H1 (cell line): ENCODE measurements around the gene SCIMP. TPM values are rescaled to one million over a fixed set of nuclear protein-coding genes. Genes with fewer than 3 reads are reported as not detected.
"Not testable (repeated sequence)": the region's sequence is repeated elsewhere in the genome, so short reads cannot be mapped to it uniquely, and the experiment has no call there.

Source experiments
- CTCF ChIA-PET: fragments of 300-600 bp; sonication (Branson Sonifier 250); formaldehyde crosslinking; loops from one replicate; lab custom pipeline; 2021; ENCODE audit not compliant: partially characterized antibody; lab: Charles Lee
- POLR2A ChIA-PET: fragments of 300-600 bp; sonication (Branson Sonifier 250); formaldehyde crosslinking; loops from one replicate; lab custom pipeline; 2021; ENCODE audit warnings: inconsistent platforms; ENCODE audit not compliant: partially characterized antibody; lab: Charles Lee
- DNase-seq, 2 experiments: peaks; one replicate each; pipeline versions ENCODE4 v3.0.0 to v3.0.0-alpha.2; 2010 to 2022; ENCODE audit warnings: low spot score in 2 of 2, low read depth in 1 of 2, mixed read lengths in 1 of 2
- FAIRE-seq: peaks from 2 replicates; lab custom pipeline; 2011; peaks lifted over from hg19 to GRCh38; lab: Jason Lieb, UNC
- H2AFZ ChIP-seq: 2 replicates; pipeline ENCODE4 v1.8.1; 2012; ENCODE audit warnings: low read length, inconsistent platforms
- H2AK5ac ChIP-seq: 2 replicates; pipeline ENCODE4 v1.6.1; 2013; ENCODE audit warnings: low read depth, low read length
- H2BK120ac ChIP-seq: replicated peaks from 2 replicates; pipeline ENCODE3; 2013; ENCODE audit warnings: low read depth, low read length, inconsistent platforms
- H2BK12ac ChIP-seq: 2 replicates; pipeline ENCODE4 v1.6.1; 2013; ENCODE audit warnings: low read depth, low read length
- H2BK15ac ChIP-seq: 2 replicates; pipeline ENCODE4 v1.6.1; 2013; ENCODE audit warnings: low read length
- H2BK20ac ChIP-seq: 2 replicates; pipeline ENCODE4 v1.6.1; 2013; ENCODE audit warnings: low read length
- H2BK5ac ChIP-seq: 2 replicates; pipeline ENCODE4 v1.6.1; 2013; ENCODE audit warnings: low read depth, low read length
- H3K14ac ChIP-seq: 2 replicates; pipeline ENCODE4 v1.6.1; 2013; ENCODE audit warnings: inconsistent platforms; ENCODE audit not compliant: insufficient read length
- H3K18ac ChIP-seq: 2 replicates; pipeline ENCODE4 v1.6.1; 2013; ENCODE audit warnings: low read length; ENCODE audit errors: extremely low read depth
- H3K23ac ChIP-seq: 2 replicates; pipeline ENCODE4 v1.6.1; 2013; ENCODE audit warnings: inconsistent platforms; ENCODE audit not compliant: insufficient read length
- H3K23me2 ChIP-seq: 2 replicates; pipeline ENCODE4 v1.6.1; 2013; ENCODE audit warnings: low read depth, low read length
- H3K27ac ChIP-seq: 2 replicates; pipeline ENCODE4 v1.6.1; 2011; ENCODE audit warnings: low read depth, low read length, inconsistent platforms
- H3K27me3 ChIP-seq, 4 experiments: replicated peaks in 1 of 4; 1 replicate in 1 of 4; 2 replicates in 3 of 4; pipeline versions ENCODE4 v1.6.1 to v1.8.1; 2011 to 2013; ENCODE audit warnings: low read length in 3 of 4, mild to moderate bottlenecking in 3 of 4, inconsistent platforms in 2 of 4, mixed read lengths in 2 of 4, moderate library complexity in 1 of 4; ENCODE audit not compliant: control insufficient read depth in 3 of 4, insufficient read depth in 3 of 4; ENCODE audit errors: extremely low read depth in 1 of 4
- H3K36me3 ChIP-seq, 4 experiments: 2 replicates each; pipeline versions ENCODE4 v1.6.1 to v1.8.1; 2011 to 2013; ENCODE audit warnings: mild to moderate bottlenecking in 4 of 4, low read length in 3 of 4, moderate library complexity in 2 of 4, control low read depth in 1 of 4, inconsistent platforms in 1 of 4; ENCODE audit not compliant: insufficient read depth in 4 of 4, control insufficient read depth in 2 of 4
- H3K4ac ChIP-seq: replicated peaks from 2 replicates; pipeline ENCODE3; 2013; ENCODE audit warnings: low read length, low read depth, mixed read lengths, inconsistent platforms; ENCODE audit not compliant: insufficient read length
- H3K4me1 ChIP-seq, 4 experiments: replicated peaks in 1 of 4; 1 replicate in 1 of 4; 2 replicates in 3 of 4; pipeline versions ENCODE4 v1.6.1 to v1.8.1; 2011 to 2013; ENCODE audit warnings: low read length in 3 of 4, inconsistent platforms in 2 of 4, mixed read lengths in 1 of 4; ENCODE audit not compliant: insufficient read depth in 4 of 4, control insufficient read depth in 3 of 4
- H3K4me2 ChIP-seq, 2 experiments: 2 replicates each; pipeline versions ENCODE4 v1.6.1 to v1.8.1; 2011 to 2013; ENCODE audit warnings: low read depth in 2 of 2, low read length in 2 of 2, control low read depth in 1 of 2, inconsistent platforms in 1 of 2, mild to moderate bottlenecking in 1 of 2; ENCODE audit not compliant: insufficient read depth in 1 of 2
- H3K4me3 ChIP-seq, 4 experiments: fragments of 200-600, 300-600 bp in 1 of 4; sonication (generic), shearing (Covaris generic), sonication (Bioruptor Twin) in 1 of 4; 2 replicates each; pipeline versions ENCODE4 v1.5.1 to v1.8.1; 2011 to 2016; ENCODE audit warnings: low read length in 4 of 4, low read depth in 3 of 4, control low read depth in 2 of 4, inconsistent platforms in 2 of 4, mild to moderate bottlenecking in 2 of 4, mixed read lengths in 1 of 4, moderate library complexity in 1 of 4; ENCODE audit not compliant: insufficient read depth in 2 of 4; ENCODE audit errors: extremely low read depth in 1 of 4
- H3K56ac ChIP-seq: replicated peaks from 2 replicates; pipeline ENCODE3; 2013; ENCODE audit warnings: low read depth, mild to moderate bottlenecking, mixed read lengths, low read length, inconsistent platforms; ENCODE audit not compliant: insufficient read length
- H3K79me1 ChIP-seq: 2 replicates; pipeline ENCODE4 v1.6.1; 2013; ENCODE audit warnings: low read depth, low read length, control low read depth
- H3K79me2 ChIP-seq, 2 experiments: 2 replicates each; pipeline versions ENCODE4 v1.6.1 to v1.8.1; 2012 to 2013; ENCODE audit warnings: low read length in 2 of 2, mild to moderate bottlenecking in 2 of 2, inconsistent platforms in 1 of 2; ENCODE audit not compliant: insufficient read depth in 2 of 2, control insufficient read depth in 1 of 2
- H3K9ac ChIP-seq, 4 experiments: replicated peaks in 1 of 4; 1 replicate in 1 of 4; 2 replicates in 3 of 4; pipeline versions ENCODE4 v1.6.1 to v1.8.1; 2011 to 2013; ENCODE audit warnings: low read depth in 3 of 4, low read length in 3 of 4, control low read depth in 2 of 4, mild to moderate bottlenecking in 2 of 4, moderate library complexity in 2 of 4, inconsistent platforms in 1 of 4; ENCODE audit errors: extremely low read depth in 1 of 4
- H3K9me3 ChIP-seq, 2 experiments: 2 replicates each; pipeline versions ENCODE4 v1.6.1 to v1.8.1; 2012 to 2013; ENCODE audit warnings: mild to moderate bottlenecking in 2 of 2, moderate library complexity in 2 of 2, control low read depth in 1 of 2, inconsistent platforms in 1 of 2, low read depth in 1 of 2, low read length in 1 of 2, mixed read lengths in 1 of 2; ENCODE audit not compliant: insufficient read depth in 2 of 2
- H4K20me1 ChIP-seq, 2 experiments: replicated peaks in 1 of 2; 2 replicates each; pipeline versions ENCODE3 to v1.8.1; 2011 to 2013; ENCODE audit warnings: inconsistent platforms in 2 of 2, low read length in 2 of 2, mild to moderate bottlenecking in 1 of 2; ENCODE audit not compliant: insufficient read depth in 2 of 2, control insufficient read depth in 1 of 2
- H4K5ac ChIP-seq: 2 replicates; pipeline ENCODE4 v1.6.1; 2013; ENCODE audit warnings: low read length, low read depth, mixed read lengths, inconsistent platforms; ENCODE audit not compliant: insufficient read length
- H4K8ac ChIP-seq: 2 replicates; pipeline ENCODE4 v1.8.0; 2013; ENCODE audit warnings: mild to moderate bottlenecking, moderate library complexity, low read length, inconsistent platforms; ENCODE audit not compliant: insufficient read depth; ENCODE audit errors: extremely low read depth
- H4K91ac ChIP-seq: replicated peaks from 2 replicates; pipeline ENCODE3; 2013; ENCODE audit warnings: low read length, mixed read lengths, inconsistent platforms; ENCODE audit not compliant: insufficient read length
- WGBS, 2 experiments: shearing (Covaris generic) in 1 of 2; methylation state at CpG; one replicate each; pipeline versions ENCODE4 v1.1.6 to v1.1.7; 2013 to 2015; ENCODE audit warnings: low lambda C conversion rate in 2 of 2, mixed read lengths in 2 of 2, inconsistent platforms in 1 of 2, low coverage in 1 of 2, missing lambda C conversion rate in 1 of 2; ENCODE audit not compliant: insufficient replicate concordance in 2 of 2, insufficient coverage in 1 of 2, insufficient read length in 1 of 2; ENCODE audit errors: extremely low coverage in 1 of 2, missing lambda C conversion rate in 1 of 2; 5-methylcytosine and 5-hydroxymethylcytosine counted together
- polyA plus RNA-seq, 7 experiments: library from polyadenylated mRNA; depleted of rRNA in 3 of 7; stranded (reverse) in 5 of 7; unstranded in 2 of 7; fragments of >200 nt in 5 of 7; fragments of 200-250 nt in 2 of 7; gene quantifications; 1 replicate in 5 of 7; 2 replicates in 1 of 7; 4 replicates in 1 of 7; pipeline versions ENCODE4 v1.2.1 to v1.2.3, GENCODE V29; 2011 to 2013; ENCODE audit warnings: missing spikeins in 2 of 7, mixed read lengths in 2 of 7
- total RNA-seq: library from RNA; stranded (reverse); fragmentation: NEBNext Ultra II Directional; extraction: Animal tissue kit (Norgen Biotek cat#: 25700); gene quantifications from 2 replicates; pipeline ENCODE4 v1.2.1, GENCODE V29; 2021

Gene SCIMP
- total and polyA plus RNA-seq, 2 of the 8 experiments (the other 6 are each of a cell fraction or from before 2014, with no cell fraction given): not detected

- H4K8ac ChIP-seq, H3K18ac ChIP-seq, H2BK5ac ChIP-seq, H3K36me3 ChIP-seq, H3K27me3 ChIP-seq, H4K91ac ChIP-seq, H3K14ac ChIP-seq, CTCF ChIA-PET, H2AFZ ChIP-seq, FAIRE-seq, H3K9me3 ChIP-seq, H4K20me1 ChIP-seq, H3K4me1 ChIP-seq, H3K56ac ChIP-seq, H2AK5ac ChIP-seq, H2BK120ac ChIP-seq, H3K23ac ChIP-seq, H3K79me2 ChIP-seq, H3K27ac ChIP-seq, H3K23me2 ChIP-seq, H3K4ac ChIP-seq, H3K9ac ChIP-seq, DNase-seq, H3K79me1 ChIP-seq, H2BK20ac ChIP-seq, H3K4me2 ChIP-seq, H2BK12ac ChIP-seq, H2BK15ac ChIP-seq, H4K5ac ChIP-seq, H3K4me3 ChIP-seq: not testable (repeated sequence)
- POLR2A ChIA-PET: interaction anchor here (0.6 to 1.0 kb wide), 3 partner anchors 26 to 219 kb away, joined by 3 to 4 read pairs (median 3); no protein-coding TSS in a partner anchor
- 96% methylated on average over 4 of the region's 7 CpGs; no CpG with 5 or more reads in 1 of the 2 experiments for WGBS, 2 experiments
Measured at GRCh38 chr17:5165791-5166564, 68.7 kb downstream of the SCIMP start.
